Duodenal mucosa (tissue), 2 donors: ENCODE measurements around the gene IL6ST.
"Not testable (repeated sequence)": the region's sequence is repeated elsewhere in the genome, so short reads cannot be mapped to it uniquely, and the experiment has no call there.

Experiments used
- H3K27ac ChIP-seq: one replicate; pipeline ENCODE4 v1.7.0; 2013; ENCODE audit warnings: low read depth, low read length
- H3K27me3 ChIP-seq, 2 donors: one replicate each; pipeline ENCODE4 v1.7.0; 2013; ENCODE audit warnings: low read length in 2 of 2, control low read depth in 1 of 2; ENCODE audit not compliant: insufficient read depth in 2 of 2, control insufficient read depth in 1 of 2
- H3K36me3 ChIP-seq, 2 donors: one replicate each; pipeline ENCODE4 v1.7.0; 2013; ENCODE audit warnings: low read length in 2 of 2, control low read depth in 1 of 2; ENCODE audit not compliant: insufficient read depth in 2 of 2, control insufficient read depth in 1 of 2
- H3K4me1 ChIP-seq, 2 donors: one replicate each; pipeline ENCODE4 v1.7.0; 2013; ENCODE audit warnings: low read length in 2 of 2, control low read depth in 1 of 2; ENCODE audit not compliant: insufficient read depth in 2 of 2, control insufficient read depth in 1 of 2
- H3K4me3 ChIP-seq, 2 donors: one replicate each; pipeline ENCODE4 v1.7.0; 2013; ENCODE audit warnings: low read length in 2 of 2, low read depth in 1 of 2
- H3K9ac ChIP-seq, 2 donors: one replicate each; pipeline ENCODE4 v1.7.0; 2013; ENCODE audit warnings: low read length in 2 of 2, low read depth in 1 of 2
- H3K9me3 ChIP-seq, 2 donors: one replicate each; pipeline ENCODE4 v1.7.0; 2013; ENCODE audit warnings: low read length in 2 of 2, control low read depth in 1 of 2; ENCODE audit not compliant: control insufficient read depth in 1 of 2

Gene IL6ST

DNA sequence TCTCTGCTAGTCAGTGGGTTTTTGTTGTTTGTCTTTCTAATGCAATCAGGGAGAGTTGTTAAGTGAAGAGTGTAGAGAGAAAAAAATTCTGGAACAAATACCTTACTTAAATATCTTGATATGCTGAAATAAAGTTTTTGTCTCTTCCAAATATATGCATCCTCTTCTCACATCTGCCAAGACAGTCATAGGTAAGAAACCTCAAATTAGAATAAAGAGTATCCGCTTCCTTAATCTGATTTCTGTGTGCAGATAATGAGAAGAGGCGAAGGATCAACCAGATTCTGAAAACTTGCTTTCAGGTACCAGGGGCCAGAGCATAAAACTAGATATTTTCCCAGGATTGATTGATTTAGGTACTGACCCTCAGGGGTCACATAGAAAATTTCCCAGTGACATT is 11.3 kb upstream of the IL6ST start:
- Histone ChIP-seq H3K9ac (no peak overlapping the region), H3K4me1 (peaks cover 0 to 11% of the 10 kb centered on the region in 2 donors), H3K36me3 (no peaks in the 10 kb centered on the region), H3K4me3 (no peak overlapping the region), H3K9me3 (no peaks in the 10 kb centered on the region), H3K27me3 (no peaks in the 10 kb centered on the region), H3K27ac (no peak overlapping the region)

DNA sequence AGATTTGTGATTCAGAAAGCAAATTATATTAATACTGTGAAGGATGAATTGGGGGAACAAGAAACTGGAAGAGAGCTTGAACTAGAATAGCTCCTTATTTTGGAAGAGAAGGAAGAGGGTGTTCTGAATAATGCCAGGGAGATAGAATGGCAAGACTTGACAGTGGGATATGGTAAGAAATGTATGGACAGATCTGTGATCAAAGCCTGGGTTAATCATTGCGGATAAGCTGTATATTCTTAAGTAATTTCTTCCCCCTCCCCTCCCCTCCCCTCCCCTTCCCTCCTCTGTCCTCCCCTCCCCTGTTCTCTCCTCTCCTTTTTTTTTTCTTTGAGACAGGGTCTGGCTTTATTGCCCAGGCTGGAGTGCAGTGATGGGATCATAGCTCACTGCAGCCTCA is 10.1 kb upstream of the IL6ST start:
- Histone ChIP-seq H3K27me3 (no peaks in the 10 kb centered on the region), H3K36me3 (no peaks in the 10 kb centered on the region), H3K27ac (no peak overlapping the region), H3K4me3 (no peak overlapping the region), H3K4me1 (peaks cover 0 to 11% of the 10 kb centered on the region in 2 donors), H3K9me3 (no peaks in the 10 kb centered on the region), H3K9ac (no peak overlapping the region)

DNA sequence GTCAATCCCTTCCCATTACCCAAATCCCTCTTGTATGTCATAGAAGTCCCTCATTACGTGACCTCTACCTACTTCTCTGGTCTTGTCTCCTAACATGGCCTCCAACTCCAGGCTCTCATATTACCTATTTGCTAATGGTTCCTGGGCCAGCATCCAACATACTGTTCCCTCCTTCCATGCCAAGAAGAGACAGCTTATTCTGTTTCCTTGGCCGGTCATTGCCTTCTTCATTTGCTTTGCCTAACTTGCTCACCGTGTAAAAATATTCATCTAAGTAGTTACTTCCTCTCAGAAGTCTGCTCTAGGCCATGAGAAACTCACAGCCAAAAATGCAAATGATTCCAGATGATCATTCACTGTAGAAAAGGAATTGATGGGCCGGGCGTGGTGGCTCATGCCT is 8.9 kb upstream of the IL6ST start:
- H3K9ac ChIP-seq, result no peak overlapping the region
- no peaks in the 10 kb centered on the region for H3K27me3 ChIP-seq
- H3K27ac ChIP-seq, result no peak overlapping the region
- peaks cover 0 to 11% of the 10 kb centered on the region in 2 donors for H3K4me1 ChIP-seq
- no peaks in the 10 kb centered on the region for H3K9me3 ChIP-seq
- H3K36me3 ChIP-seq, result no peaks in the 10 kb centered on the region
- no peak overlapping the region for H3K4me3 ChIP-seq

DNA sequence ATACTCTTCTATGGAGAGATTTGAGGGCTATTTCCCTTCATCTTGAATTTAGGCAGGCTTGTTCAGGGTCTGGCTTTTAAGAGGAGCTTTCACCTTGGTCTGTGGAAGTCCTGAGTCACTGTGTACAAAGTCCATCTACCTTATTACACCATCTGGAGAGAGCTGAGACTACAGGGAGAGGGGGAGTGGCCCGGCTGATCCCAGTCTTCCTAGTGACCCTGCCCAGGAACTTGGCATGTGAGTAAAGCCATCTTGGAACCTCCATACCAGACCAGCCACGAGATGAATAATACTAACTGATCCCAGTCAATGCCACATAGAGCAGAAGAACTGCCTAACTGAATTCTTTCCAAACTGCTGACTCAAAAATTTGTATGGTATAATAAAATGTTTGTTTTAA is 8.4 kb upstream of the IL6ST start:
- no peaks in the 10 kb centered on the region for H3K36me3 ChIP-seq
- H3K9me3 ChIP-seq, result no peaks in the 10 kb centered on the region
- no peak overlapping the region for H3K27ac ChIP-seq
- no peaks in the 10 kb centered on the region for H3K27me3 ChIP-seq
- no peak overlapping the region for H3K9ac ChIP-seq
- no peak overlapping the region for H3K4me3 ChIP-seq
- H3K4me1 ChIP-seq, result peaks cover 0 to 11% of the 10 kb centered on the region in 2 donors

DNA sequence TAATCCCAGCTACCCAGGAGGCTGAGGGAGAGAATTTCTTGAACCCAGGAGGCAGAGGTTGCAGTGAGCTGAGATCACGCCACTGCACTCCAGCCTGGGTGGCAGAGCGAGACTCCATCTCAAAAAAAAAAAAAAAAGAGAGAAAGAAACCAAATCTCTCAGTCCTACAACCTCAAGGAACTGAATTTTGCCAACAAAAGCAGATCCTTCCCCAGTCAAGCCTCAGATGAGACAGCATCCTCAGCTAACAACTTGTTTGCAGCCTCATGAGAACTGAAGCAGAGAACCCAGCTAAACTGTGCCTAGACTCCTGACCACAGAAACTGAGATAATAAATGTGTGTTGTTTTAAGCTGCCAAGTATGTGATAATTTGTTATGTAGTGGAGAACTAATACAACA is 7.5 kb upstream of the IL6ST start:
- H3K9me3 ChIP-seq, result no peaks in the 10 kb centered on the region
- H3K4me1 ChIP-seq, result peaks cover 0 to 11% of the 10 kb centered on the region in 2 donors
- no peak overlapping the region for H3K9ac ChIP-seq
- no peak overlapping the region for H3K27ac ChIP-seq
- H3K36me3 ChIP-seq, result no peaks in the 10 kb centered on the region
- H3K27me3 ChIP-seq, result no peaks in the 10 kb centered on the region
- no peak overlapping the region for H3K4me3 ChIP-seq

DNA sequence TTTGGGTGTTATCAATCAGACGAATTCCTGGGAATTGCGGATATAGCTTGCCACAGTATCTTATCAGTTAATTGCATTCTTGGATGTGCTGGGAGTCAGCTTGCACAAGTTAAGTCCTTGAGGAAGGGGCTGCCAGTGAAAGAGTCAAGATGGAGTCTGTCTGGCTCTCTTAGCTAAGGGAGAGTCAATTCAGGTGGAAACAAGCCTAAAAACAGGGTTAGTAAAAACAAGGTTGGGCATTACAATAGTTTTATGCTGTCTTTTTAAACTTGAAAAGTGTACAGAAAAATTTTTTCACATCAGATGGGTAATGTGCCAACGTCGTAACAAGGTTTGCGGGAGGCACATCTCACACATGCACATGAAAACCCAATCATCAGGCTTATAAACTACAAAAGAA is 5.5 kb upstream of the IL6ST start:
- H3K4me1 ChIP-seq, result peaks cover 9 to 11% of the 10 kb centered on the region in 2 donors
- not testable (repeated sequence) for H3K9me3 ChIP-seq, H3K9ac ChIP-seq, H3K27me3 ChIP-seq, H3K27ac ChIP-seq, H3K4me3 ChIP-seq, H3K36me3 ChIP-seq

DNA sequence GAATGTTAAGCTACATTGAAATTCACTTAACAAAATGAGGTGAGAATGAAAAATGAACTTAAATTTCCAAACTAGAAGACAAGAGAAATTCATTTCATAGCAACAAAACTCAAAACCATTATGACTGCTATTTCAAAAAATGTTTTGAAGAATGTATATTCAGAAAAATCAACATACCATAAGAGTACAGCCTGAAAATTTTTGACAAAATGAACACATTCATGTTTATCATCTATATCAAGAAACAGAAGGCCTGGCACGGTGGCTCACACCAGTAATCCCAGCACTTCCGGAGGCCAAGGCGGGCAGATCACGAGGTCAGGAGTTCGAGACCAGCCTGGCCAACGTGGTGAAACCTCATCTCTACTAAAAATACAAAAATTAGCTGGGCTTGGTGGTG is 4.2 kb upstream of the IL6ST start:
- H3K27ac ChIP-seq, result no peak overlapping the region
- H3K27me3 ChIP-seq, result no peaks in the 10 kb centered on the region
- no peaks in the 10 kb centered on the region for H3K9me3 ChIP-seq
- H3K4me3 ChIP-seq, result no peak overlapping the region
- peaks cover 9 to 11% of the 10 kb centered on the region in 2 donors for H3K4me1 ChIP-seq
- no peaks in the 10 kb centered on the region for H3K36me3 ChIP-seq
- no peak overlapping the region for H3K9ac ChIP-seq

DNA sequence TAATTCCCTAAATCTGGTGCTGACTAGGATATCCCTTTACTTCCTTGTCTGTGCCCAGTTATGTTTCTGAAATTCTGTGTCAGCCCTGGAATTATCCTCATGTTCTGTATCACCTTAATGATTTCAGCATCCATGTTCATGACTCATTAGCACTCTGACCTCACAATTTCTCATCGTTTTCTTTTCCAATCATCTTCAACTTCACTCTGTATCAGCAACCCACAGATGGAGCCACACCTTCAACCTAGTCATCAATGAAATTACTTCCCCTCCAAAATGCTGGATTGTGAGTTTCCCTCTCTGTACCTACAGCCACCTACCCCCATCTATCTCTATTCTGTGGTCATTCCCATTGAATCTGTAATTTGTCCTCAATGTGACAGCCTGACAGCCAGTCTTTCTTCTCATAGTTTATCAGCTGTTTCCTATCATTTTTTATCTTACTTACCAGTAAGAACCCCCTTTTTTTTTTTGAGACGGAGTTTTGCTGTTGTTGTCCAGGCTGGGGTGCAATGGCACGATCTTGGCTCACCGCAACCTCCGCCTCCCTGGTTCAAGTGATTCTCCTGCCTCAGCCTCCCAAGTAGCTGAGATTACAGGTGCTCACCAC is 3.1 kb upstream of the IL6ST start:
- H3K36me3 ChIP-seq, result no peaks in the 10 kb centered on the region
- H3K9me3 ChIP-seq, result no peaks in the 10 kb centered on the region
- H3K27ac ChIP-seq, result no peak overlapping the region
- H3K27me3 ChIP-seq, result no peaks in the 10 kb centered on the region
- H3K9ac ChIP-seq, result no peak overlapping the region
- no peak overlapping the region for H3K4me3 ChIP-seq
- H3K4me1 ChIP-seq, result peaks cover 2 to 10% of the 10 kb centered on the region in 2 donors

DNA sequence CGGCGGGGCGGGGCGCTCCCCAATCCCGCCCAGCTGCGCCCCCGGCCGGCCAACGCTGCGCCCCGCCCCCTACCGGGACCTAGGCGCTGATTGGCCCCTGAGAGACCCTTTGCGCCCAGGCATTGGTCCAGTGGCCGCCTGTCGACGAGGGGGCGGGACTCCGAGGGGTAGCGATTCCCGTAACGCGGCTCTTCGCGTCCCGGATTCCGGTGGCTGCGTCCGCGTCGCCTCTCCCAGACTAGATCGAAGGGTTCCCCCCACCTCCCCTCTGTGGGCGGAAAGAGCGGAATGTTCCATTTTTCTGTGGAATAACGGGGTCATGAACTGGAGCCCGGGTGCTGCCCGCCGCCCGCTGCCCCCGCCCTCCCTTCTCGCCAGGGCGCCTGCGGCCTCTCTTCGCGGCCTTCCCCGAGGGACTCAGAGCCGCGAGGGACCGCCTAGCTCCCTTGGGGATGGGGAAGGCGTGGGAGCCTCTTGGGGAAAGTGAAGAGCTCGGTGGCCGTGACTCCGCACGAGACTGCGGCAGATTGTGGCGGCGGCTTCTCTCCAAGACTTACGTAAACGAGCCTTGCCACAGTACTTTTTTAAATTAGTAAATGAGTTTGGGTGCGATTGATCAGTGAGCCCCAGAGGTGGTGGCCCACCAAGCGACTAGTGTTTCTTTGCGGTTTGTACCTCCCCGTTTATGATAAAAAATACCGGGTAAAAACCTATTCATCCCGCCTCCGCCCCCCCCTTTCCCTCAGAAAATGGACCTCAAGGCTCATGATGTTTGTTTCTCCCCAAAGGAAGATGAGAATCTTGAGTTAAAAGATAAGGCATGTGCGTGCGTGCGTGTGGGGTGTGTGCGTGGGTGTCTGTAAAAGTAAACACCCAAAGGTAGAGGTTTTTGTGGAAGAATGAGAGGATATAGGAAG is 493 bp upstream of the IL6ST start:
- Histone ChIP-seq H3K4me3 (peak overlapping the region; percentile 89 to 97), H3K27ac (peak overlapping the region; percentile 99), H3K9ac (peak overlapping the region; percentile 93 to 95), H3K4me1 (peaks cover 8 to 25% of the 10 kb centered on the region in 2 donors), H3K9me3 (no peaks in the 10 kb centered on the region), H3K36me3 (no peaks in the 10 kb centered on the region), H3K27me3 (no peaks in the 10 kb centered on the region)

DNA sequence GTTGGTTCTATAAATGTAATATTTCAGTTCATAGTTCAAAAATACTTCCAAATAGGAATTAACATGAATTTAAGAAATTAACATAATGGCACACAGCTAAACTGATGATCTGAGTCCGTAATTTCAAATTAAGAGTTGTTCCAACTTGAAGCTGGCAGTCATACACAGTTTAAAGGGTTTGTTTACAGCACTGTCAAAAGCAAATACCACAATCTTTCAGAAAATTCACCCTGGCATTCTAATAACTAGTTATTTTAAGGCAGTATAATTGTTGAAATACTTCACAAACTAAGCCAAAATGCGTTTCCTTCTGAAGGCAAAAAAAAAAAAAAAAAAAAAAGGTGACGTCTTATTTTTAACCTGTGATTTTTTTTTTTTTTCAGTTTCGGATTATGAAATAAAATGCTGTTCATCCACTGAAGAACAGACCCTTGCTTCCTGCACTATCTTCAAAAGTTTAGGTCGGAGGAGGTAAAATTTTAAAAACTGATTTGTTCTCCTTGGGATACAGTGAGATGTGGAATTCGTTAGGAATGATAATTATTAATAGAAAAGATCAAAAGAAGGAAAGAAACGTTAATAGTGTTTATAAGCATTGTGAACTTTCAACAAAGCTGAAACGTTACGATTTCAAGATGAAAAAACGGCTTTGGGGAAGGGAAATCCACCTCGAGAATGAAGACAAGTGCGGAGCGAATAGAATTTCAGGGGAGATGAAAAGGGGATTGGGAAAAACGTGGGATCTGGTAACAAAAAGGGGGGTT is 850 bp downstream of the IL6ST start:
- Histone ChIP-seq H3K4me3 (peak overlapping the region; percentile 89 to 97), H3K36me3 (no peaks in the 10 kb centered on the region), H3K9ac (peak overlapping the region; percentile 93 to 95), H3K4me1 (peaks cover 20 to 36% of the 10 kb centered on the region in 2 donors), H3K27ac (peak overlapping the region; percentile 99), H3K27me3 (no peaks in the 10 kb centered on the region), H3K9me3 (no peaks in the 10 kb centered on the region)
